HG03442 (cell line): ENCODE results near the gene CXCL5.

Experiments used
- ATAC-seq: cut with Tn5 transposase; IDR thresholded peaks from one replicate; pipeline ENCODE4 v1.9.1; 2021; ENCODE audit warnings: mild to moderate bottlenecking, moderate library complexity; ENCODE audit not compliant: unreplicated experiment

The CXCL5 gene

DNA sequence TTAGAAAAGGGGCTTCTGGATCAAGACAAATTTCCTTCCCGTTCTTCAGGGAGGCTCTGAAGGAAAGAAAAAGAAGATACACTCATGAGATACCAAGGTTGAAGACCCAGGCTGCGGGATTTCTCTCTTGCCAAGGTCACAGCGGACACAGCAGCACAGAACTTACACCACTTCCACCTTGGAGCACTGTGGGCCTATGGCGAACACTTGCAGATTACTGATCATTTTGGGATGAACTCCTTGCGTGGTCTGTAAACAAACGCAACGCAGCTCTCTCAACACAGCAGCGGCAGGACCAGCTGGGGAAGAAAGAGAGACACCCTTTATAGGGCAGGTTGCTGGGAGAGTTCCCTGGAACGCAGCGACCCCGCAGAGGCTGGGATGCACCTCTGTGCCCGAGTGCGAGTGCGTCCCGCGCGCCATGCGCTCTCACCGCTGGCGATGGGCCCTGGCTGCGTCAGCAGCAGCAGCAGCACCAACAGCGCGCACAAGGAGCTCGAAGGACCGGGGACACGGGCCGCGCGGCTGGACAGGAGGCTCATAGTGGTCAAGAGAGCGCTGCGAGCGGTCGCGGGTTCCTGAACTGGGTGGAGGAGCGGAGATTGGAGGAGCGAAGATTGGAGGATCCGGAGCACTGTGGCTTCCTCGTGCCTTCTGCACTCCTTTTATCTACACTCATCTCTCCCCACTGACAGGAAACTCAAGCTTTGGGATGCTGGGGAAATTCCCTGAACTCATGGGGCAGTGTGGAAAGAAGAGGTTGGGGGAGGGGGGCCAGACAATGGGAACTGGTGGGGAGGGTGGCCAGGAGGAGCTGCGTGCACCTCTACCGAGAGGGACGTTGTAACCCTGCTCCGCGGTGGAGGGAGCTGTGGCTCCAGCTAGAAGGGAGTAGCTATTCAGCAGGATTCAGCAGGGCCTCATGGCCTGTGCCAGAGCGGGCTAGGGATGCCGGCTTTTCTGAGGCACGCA lies at the start of gene CXCL5:
TSS of gene CXCL5 (minus strand) at position 638 of the 972 bp plus-strand sequence. CDS start at position 542, 96 bp downstream.
- no peak for ATAC-seq

DNA sequence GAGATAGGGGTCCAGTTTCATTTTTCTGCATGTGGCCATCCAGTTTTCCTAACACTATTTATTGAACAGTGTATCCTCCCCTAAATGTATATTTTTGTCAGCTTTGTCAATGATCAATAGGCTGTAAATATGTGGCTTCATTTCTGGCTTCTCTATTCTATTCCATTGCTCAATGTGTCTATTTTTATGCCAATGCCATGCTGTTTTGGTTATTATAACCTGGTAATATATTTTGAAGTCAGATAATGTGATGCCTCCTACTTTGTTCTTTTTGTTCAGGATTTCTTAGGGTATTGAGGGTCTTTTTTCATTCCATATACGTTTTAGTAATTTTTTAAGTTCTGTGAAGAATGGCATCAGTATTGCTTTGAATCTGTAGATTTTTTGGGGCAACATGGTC lies 48.7 kb upstream of the CXCL5 start:
- ATAC-seq: no peak

DNA sequence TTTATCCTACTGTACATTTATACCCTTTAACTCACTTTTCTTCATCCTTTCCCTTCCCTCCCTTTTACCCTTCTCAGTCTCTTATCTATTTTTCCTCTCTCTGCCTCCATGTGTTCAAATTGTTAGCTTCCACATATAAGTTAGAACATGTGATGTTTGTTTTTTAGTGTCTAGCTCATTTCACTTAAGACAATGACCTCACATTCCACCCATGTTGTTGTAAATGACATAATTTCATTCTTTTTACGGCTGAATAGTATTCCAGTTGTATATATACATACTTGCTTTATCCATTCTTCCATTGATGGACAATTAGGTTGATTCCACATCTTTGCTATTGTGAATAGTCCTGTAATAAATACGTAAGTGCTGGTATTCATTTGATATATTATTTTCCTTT lies 47.3 kb upstream of the CXCL5 start:
- no peak for ATAC-seq

- no peak for ATAC-seq
These were observed 46.8 kb upstream of the CXCL5 start for GRCh38 chr4:74045247-74045646.

- no peak for ATAC-seq
These were observed 46.2 kb upstream of the CXCL5 start for GRCh38 chr4:74044677-74045076.

- ATAC-seq: no peak
These were observed 44.2 kb upstream of the CXCL5 start for GRCh38 chr4:74042681-74043080.

GRCh38 chr4:74041418-74041817 lies 42.9 kb upstream of the CXCL5 start:
- ATAC-seq: no peak

DNA sequence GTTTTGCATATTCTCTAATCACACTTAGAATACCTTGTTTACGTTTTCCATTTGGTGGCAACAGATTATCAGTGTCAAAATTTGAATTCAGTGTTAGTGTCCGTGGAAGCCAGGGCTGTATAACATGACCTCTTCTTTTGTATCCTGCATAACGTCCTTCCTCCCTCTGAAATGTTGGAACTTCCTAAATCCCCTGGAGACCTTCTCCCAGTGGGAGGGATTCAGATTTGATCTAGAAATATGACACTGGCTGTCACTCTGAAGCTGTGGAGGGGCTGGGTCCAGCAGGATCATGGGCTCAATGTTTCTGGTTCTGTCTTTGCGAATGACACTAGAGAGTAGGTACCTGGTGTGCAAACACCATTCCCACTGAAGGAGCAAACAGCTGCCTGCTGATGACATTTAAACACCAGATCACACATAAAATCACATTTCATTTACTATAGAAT lies 40.9 kb upstream of the CXCL5 start:
- peak; percentile 9 for ATAC-seq

GRCh38 chr4:74038425-74039314 lies 40.2 kb upstream of the CXCL5 start, which contains the start of gene CXCL3:
Gene CXCL3 (minus strand): TSS chr4:74038689. CDS start chr4:74038611, 78 bp downstream.
- peak; percentile 52 for ATAC-seq

DNA sequence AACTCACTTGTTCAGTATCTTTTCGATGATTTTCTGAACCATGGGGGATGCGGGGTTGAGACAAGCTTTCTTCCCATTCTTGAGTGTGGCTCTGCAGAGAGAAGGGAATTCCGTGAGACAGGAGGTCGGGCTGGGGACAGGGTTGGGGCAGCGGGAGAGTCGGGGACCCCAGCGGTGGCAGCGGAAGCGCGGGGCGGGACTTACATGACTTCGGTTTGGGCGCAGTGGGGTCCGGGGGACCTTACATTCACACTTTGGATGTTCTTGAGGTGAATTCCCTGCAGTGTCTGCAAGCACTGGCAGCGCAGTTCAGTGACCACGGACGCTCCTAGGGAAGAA lies 39.6 kb upstream of the CXCL5 start:
- ATAC-seq: no peak

DNA sequence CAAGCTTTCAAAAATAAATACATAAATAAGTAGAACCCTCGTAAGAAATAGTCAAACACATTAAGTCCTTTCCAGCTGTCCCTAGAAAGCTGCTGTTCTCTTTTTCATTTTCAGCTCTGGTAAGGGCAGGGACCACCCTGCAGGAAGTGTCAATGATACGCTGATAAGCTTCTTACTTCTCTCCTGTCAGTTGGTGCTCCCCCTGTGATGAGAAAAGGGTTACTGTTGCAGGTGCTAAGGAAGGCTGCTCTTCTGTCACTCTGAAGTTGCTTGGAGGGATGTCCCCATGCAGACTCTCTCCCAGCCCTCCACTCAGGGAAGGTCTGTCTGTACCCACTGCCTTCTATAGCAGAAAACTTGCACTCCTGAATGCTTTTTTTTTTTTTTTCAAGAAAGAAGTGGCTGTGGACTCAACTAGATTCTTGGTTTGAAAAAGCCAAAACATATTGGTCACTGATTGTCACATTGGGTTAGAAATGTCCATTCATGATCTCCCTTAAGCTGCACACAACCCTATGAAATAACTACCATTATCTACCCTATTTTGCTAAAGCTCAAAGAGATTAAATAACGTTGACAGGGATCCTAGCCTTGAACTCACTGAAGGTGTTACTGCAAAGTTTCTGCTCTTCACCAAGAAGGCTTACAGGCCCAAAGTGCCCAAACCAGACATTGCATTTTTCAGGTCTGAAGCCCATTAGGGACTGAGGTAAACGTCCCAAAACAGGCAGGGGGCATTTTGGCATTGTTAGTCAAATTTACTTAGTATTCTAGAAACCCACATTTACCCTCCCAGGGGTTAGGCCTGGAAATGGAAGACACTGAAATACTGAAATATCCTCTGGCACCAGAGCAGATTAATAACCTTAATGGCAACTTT lies 38.8 kb upstream of the CXCL5 start:
- no peak for ATAC-seq

GRCh38 chr4:74033739-74034138 lies 35.3 kb upstream of the CXCL5 start:
- ATAC-seq: no peak

DNA sequence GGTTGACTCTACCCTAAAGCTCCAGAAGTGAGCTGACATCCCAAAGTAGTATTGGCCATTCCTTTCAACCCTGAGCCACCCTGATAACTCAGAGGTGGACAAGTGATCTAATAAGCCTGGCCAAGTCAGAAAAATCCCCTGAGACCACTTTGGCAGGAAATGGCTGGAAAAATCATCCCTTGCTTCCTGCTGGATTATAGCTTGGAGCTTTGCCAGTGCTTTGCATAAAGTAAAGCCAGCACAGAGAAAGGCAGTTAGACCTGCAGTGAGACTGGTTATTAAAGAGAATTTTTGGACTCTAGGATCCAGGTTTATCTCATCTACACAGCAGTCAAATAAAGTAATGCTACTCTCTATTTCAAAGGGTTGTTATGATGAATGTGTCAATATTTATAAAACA lies 33.6 kb upstream of the CXCL5 start:
- no peak for ATAC-seq

- ATAC-seq: no peak
These were observed 33.1 kb upstream of the CXCL5 start for GRCh38 chr4:74031576-74031975.

DNA sequence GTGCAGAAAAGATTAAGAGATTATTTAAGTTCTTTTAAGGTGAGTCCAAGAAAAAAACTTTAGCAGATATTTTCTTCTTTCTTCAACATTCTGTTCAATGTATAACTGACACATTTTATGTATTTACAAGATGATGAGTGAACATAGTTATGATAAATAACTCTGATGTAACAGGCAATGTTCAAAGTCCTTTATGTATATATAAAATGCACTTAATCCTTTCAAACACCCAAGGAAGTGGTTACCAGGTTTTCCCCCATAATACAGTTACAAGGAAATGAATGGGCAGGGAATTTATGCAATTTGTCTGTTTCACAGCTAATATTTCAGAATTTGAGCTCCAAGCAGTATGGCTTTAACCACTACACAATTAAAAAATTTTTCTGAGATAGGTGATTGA lies 31.8 kb upstream of the CXCL5 start:
- ATAC-seq: no peak

DNA sequence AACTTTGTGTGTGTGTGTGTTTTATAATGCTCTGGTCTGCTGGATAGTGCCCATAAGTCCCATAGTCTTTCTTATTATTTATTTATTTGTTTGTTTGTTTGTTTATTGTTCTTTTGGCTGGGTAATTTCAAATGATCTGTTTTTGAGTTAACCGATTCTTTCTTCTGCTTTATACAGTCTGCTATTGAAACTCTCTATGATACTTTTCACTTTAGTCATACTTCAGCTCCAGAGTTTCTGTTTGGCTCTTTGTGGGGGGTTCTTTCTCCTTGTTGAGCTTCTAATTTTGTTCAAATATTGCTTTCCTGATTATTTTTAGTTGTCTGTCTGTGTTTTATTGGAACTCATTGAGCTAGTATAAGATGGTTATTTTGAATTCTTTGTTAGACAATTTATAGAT lies 30.0 kb upstream of the CXCL5 start:
- ATAC-seq: no peak

GRCh38 chr4:74023709-74024108 lies 25.2 kb upstream of the CXCL5 start:
- ATAC-seq: no peak

GRCh38 chr4:74021601-74022000 lies 23.1 kb upstream of the CXCL5 start:
- no peak for ATAC-seq

DNA sequence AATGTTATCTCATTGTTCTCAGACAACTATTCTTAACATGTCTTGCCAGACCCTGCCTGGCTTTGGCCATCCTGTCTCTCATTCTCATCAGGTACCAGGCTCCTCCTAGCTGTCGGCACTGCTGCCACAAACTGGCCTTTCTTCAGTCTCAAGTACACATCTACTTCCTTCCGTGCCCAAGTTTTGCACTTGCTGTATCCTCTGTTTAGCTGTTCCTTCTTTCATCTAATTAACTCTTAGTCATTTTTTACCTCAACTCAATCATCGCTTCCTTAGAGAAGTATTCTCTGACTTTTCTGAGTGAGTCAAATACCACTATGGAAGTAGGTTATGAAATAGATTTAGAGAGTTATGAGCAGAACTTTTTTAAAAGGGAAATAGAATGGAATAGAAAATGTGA lies 20.3 kb upstream of the CXCL5 start:
- no peak for ATAC-seq

DNA sequence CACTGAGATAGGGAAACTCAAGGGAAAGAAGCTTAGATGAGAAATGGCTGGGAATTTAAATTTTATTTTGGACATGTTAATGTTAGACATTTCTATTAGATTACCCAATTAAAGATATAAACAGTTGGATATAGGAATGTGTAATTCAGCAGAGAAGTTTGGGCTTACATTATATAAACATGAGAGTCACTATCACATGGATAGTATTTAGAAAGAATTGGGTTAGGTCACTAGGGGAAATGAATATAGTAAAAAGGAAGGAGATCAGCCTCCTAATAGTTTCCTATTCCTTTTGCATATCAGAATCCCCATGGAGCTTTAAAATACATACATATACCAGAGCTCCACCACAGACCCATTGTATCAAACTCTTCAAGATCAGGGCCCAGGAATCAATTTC lies 19.6 kb upstream of the CXCL5 start:
- no peak for ATAC-seq

- no peak for ATAC-seq
These were observed 17.6 kb upstream of the CXCL5 start for GRCh38 chr4:74016068-74016467.
